COLO829 (cell line): ENCODE results near the gene CMTM3.
"Not testable (repeated sequence)": the region's sequence is repeated elsewhere in the genome, so short reads cannot be mapped to it uniquely, and the experiment has no call there.

Source experiments
- DNase-seq: peaks from one replicate; pipeline ENCODE4 v3.0.0; 2012; ENCODE audit warnings: low spot score

Gene CMTM3

DNA sequence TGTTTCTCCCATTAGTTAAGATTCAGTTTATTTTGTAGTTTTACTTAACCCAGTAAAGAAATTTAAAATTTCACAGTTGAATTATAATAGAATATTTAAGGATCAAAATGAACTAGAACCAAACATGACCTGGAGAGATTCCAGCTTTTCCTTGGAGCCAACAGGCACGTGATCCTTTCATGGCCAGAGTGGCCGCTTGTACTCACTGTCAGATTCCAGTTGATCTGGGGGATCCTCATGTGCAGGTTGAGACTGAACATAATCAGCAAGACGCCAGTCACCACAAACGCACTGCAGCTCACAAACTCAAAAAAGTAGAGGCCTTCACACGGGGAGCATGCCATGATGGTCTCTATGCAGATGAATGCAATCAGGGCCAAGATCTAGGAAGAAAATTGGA is 31.7 kb downstream of the CMTM3 start:
- no peak for DNase-seq

DNA sequence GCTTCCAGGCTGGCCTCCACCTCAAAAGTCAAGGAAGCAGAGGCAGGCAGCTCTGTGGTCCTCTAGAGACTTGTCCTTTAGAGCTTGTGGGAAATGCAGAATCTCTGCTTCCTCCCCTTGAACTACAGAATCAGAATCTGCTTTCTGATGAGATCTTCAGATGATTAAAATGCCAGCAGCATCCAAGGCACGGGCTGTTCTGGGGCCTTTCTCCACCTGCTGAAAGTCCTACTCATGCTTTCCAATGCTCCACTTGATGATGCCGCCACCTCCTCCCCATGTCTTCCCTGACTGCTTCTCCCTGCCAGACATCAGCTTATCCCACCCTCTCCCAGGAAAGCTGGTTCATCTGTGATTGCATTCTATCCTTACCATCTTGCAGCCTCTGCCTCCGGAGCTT is 33.3 kb downstream of the CMTM3 start:
- no peak for DNase-seq

DNA sequence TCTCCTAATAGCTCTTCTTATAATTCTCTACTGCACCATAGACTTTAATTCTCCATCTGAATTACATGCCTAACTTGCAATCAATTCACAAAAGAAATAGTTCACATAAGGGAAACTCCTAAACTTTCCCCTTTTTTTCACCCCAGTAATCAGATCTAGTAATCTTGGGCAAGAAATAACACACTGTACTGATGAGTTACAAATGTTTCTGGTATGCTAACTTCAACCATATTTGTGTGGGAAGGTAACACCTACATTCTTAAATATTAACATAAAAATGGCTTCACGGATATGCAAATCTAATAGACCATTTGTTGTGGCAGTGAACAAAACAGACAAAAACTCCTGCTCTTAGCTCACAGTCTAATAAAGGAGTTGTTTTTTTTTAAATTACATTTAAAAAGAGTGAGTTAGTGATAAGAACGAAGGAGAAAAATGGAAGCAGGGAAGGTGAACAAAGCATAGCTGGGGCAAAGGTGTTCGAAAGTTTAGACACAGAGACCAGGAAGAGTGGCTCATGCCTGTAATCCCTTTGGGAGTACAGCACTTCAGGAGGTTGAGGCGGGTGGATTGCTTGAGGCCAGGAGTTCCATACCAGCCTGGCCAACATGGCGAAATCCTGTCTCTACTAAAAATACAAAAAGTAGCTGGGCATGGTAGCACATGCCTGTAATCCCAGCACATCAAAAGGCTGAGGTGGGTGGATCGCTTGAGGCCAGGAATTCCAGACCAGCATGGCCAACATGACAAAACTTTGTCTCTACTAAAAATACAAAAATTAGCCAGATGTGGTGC is 34.8 kb downstream of the CMTM3 start:
- no peak for DNase-seq

DNA sequence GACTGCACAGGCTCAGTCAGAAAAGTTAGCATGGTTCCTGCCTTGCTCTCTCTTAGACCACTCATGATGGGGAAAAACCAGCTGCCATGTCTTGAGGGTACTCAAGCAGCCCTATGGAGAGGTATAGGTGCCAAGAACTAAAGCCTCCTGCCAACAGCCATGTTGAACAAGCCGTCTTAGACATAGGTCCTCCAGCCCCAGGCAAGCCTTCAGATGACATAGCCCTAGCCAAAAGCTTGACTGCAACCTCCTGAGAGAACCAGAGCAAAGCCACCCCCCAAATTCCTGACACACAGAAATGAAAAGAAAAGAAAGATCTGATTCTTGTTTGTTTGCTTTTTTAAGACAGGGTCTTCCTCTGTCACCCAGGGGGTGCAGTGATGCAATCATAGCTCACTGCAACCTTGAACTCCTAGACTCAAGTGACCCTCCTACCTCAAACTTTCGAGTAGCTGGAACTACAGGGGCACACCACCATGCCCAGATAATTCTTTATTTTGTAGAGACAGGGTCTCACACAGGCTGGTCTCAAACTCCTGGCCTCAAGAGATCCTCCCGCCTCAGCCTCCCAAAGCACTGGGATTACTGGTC is 36.3 kb downstream of the CMTM3 start:
- DNase-seq = no peak

GRCh38 chr16:66641387-66641786 is 36.9 kb downstream of the CMTM3 start:
- DNase-seq = no peak

DNA sequence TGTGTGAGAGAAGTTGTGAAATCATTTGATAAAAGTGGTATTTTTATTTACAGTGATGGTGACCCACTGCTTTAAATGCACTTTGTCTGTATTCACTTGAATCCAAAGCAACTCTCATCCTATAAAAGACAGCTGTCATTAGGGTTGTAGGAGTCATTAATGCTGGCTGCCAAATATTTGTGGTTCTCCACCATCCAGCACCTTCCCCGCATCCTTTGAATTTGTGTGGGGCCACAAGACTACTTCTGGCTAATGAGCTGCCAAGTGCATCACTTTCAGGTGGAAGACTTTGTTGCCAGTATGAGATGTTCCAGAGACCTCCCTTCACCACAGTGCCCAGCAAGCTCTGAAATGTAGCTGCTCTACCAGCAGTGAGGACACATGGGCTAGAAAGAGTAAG is 43.4 kb downstream of the CMTM3 start:
- DNase-seq = no peak

GRCh38 chr16:66649167-66649566 is 44.7 kb downstream of the CMTM3 start:
- no peak for DNase-seq

DNA sequence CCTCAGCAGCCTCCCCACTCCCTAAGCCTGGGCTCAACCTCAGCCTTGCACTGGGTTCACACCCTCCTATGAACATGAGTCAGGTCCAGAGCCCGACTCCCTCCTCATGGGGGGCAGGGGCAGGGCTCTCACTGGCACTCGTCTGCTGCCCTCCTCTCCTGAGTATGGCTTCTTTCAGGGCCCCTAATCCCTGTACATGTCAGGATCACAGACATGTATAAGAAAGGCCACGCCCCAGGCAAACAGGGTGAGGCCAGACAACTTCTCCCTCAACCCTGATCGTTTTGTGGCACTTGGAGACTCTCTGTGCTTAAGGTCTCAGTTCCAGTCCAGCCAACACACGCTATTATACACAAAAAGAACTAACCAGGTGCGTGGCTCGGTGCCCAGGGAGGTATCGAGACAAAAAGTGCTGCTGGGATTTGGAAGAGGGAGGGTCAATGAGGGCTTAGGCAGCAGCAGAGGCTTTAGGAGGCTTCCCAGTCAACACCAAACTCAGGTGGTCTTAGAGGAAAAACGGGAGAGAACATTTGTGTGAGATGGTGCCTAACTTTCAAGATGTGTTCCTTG is 45.2 kb downstream of the CMTM3 start:
- DNase-seq = no peak

GRCh38 chr16:66650707-66651473 is 46.4 kb downstream of the CMTM3 start:
- peak; percentile 54 for DNase-seq

GRCh38 chr16:66651474-66651765 is 46.9 kb downstream of the CMTM3 start:
- DNase-seq = no peak

DNA sequence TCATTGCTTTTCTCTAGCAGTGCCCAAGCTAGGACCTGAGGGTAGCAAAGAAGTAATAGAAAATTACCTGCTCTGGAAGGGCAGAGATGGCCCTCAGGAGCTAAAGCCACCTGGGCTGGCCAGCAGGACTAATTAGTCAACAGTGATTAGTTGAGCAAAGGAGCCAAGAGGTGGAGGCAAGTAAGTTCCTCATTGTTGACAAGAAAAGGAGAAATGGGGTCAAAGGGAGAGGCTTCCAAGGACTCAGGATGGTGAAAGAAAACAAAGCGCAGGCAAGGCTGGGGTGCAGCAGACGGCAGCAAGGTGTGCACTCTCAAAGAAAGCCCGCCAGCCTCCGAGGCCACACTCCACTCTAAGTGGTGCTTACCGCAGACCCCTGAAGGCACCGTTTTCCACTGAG is 47.5 kb downstream of the CMTM3 start:
- no peak for DNase-seq

DNA sequence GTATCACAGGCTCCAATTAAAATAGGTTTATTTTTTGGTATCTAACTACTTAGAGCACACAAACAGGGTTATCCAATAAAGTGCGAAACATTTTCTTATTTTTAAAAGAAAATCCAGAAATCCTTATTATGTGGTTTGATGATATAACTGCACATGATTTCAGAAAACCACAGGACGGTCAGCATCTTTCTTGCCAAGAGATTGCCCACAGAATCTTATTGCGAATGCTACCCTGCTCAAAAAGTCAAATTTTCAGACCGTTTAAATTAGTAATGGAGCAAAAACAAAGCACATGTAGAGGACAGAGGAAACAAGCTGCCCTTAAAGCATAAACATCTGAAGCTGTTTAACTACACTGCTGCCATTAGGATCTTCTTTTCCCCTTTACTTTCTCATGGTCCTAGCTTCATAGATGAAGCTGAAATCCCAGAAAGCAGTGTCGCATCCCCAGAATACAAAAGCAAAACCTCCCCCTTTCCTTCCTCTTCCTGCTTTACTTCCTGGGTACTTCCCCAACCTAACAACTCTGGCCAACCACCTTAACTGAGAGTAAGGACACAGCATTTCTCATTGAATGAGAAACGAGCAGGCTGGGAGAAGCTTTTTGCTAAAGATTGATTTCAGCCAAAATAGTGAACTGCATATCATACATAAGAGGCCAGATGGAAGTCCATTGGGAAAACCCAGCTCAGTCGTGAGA is 48.3 kb downstream of the CMTM3 start:
- no peak for DNase-seq

GRCh38 chr16:66653581-66654350 is 49.3 kb downstream of the CMTM3 start:
- DNase-seq = no peak

GRCh38 chr16:66656547-66656946 is 52.0 kb downstream of the CMTM3 start:
- DNase-seq = no peak

DNA sequence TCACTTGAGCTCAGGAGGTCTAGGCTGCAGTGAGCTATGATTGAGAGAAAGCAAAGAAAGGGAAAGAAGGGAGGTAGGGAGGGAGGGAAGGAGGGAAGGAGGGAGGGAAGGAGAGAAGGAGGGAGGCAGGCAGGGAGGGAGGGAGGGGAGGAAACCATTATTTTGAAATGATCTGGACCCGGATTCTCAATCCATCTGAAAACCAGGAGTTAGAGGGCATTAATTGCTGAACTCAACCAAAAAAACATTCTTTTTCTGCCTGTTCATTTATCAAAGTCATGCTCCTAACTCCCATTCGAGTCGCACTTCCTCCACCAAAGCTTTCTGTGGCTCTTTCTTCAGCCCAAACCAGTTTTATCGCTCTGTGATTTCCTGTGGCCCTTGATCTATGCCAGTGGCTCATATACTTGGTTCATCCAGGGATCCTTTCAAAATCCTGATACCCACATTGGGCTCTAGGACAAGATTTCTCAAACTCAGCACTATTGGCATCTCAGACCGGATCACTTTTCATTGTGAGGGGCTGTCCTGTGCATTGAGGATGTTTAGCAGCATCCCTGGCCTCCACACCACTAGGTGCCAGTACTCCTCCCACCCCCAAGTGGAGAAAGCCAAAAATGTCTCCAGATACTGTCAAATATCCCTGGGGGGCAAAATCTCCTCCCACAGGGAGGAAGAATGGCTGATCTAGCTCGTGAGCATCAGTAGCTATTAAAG is 53.8 kb downstream of the CMTM3 start:
- no peak for DNase-seq

- no peak for DNase-seq
Observed at GRCh38 chr16:66658860-66659190, 54.3 kb downstream of the CMTM3 start.

DNA sequence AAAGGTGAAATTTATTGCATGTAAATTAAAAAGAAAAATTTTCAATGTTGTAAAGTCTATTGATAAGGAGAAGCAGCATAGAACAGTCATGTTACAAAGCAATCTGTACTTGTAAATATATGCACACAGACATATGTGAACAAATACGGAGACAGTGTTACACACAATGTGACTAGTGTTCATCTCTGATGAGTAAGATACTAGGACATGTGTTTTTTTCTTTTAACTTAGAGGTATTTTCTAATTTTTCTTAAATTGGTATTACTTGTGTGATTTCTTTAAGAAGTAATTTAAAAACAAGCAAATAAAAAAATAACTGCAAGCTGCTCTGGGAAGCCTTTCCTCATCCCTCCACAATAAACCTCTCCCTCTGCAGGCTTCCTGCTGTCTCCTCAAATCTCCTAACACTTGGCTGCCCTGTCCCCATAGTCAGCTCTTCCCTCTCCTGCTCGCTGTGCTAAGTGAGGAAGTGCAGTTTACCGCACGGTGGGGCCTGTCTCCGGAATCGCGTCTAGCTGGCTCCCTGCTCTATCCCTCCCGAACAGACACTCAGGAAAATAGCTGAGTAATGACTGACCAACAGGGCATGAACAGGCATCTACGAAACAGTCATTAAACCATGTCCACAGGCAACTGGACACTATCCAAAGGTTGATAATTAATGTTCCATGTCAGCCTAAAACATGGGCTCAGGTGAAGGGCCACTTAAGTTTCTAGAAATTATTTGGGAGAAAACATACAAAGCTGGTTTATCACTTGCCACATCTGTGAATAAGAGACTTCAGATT is 56.1 kb downstream of the CMTM3 start:
- DNase-seq = peak; percentile 56

DNA sequence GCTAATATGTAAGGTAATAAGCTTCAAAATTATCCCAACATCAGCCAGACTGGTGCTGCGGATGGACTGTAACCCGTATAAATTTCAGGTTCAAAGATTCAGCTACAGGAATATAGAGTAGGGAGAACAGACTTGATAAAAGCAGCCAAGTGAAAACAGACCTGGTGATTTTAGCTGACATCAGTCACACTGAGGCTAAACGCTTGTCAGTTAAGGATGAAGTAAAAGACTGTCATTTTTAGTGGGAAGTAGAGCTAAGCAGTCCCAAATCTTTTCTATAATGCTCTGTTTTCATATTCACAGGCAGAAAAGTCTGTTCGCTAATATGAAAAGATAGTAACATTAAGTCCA is 56.7 kb downstream of the CMTM3 start:
- no peak for DNase-seq

DNA sequence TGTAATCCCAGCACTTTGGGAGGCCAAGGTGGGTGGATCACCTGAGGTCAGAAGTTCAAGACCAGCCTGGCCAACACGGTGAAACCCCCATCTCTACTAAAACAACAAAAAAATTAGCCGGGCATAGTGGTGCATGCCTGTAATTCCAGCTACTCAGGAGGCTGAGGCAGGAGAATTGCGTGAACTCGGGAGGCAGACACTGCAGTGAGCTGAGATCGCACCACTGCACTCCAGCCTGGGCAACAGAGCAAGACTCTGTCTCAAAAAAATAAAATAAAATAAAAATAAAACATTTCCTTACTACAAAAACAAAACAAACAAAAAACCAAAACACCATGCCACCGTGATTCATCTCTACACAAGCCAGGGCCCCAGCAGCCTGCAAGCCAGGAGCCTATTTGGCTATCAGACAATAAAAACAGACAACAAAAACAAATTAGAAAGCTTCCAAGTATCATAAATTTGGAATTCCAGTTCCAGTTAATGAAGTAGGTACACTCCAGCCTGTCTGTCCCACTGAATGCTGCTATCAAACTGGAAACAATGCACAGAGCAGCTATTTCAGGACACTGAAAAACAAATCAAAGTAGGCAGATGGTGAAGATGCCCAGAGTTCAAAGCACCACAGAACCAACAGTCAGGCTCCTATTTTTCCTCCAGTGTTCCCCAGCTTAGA is 57.3 kb downstream of the CMTM3 start:
- not testable (repeated sequence) for DNase-seq
